Renal cortical epithelial cell (primary cell): ENCODE data around the gene G6PD. TPM values are rescaled to one million over a fixed set of nuclear protein-coding genes. Genes with fewer than 3 reads are reported as not detected.
"Not testable (repeated sequence)": the region's sequence is repeated elsewhere in the genome, so short reads cannot be mapped to it uniquely, and the experiment has no call there.

Experiments used
- DNase-seq: peaks from one replicate; pipeline ENCODE4 v3.0.0-alpha.2; 2011; ENCODE audit warnings: low read depth
- total RNA-seq: library from RNA; depleted of rRNA; stranded (reverse); fragments of >200 nt; gene quantifications from 2 replicates; pipeline ENCODE4 v1.2.3, GENCODE V29; 2014

The G6PD gene
- total RNA-seq = 30.6 and 152 TPM in 2 replicates

- no peak for DNase-seq
Measured at GRCh38 chrX:154546354-154547244, at the start of gene G6PD. Gene G6PD, minus strand, starts transcription at chrX:154546846. Its CDS starts 691 bp downstream, at chrX:154546155.

GRCh38 chrX:154595559-154596249, 49.1 kb upstream of the G6PD start:
- peak; percentile 8 for DNase-seq

- DNase-seq = no peak
Measured at GRCh38 chrX:154594491-154594890, 47.8 kb upstream of the G6PD start.

- DNase-seq = no peak
Measured at GRCh38 chrX:154593201-154593600, 46.6 kb upstream of the G6PD start.

- DNase-seq = no peak
Measured at GRCh38 chrX:154592505-154592904, 45.9 kb upstream of the G6PD start.

- not testable (repeated sequence) for DNase-seq
Measured at GRCh38 chrX:154590415-154590814, 43.8 kb upstream of the G6PD start.

- not testable (repeated sequence) for DNase-seq
Measured at GRCh38 chrX:154584585-154585183, 38.0 kb upstream of the G6PD start, which contains the start of gene CTAG1A. Gene CTAG1A, plus strand, starts transcription at chrX:154585133. Its CDS starts 74 bp downstream, at chrX:154585207.

- DNase-seq = not testable (repeated sequence)
Measured at GRCh38 chrX:154582994-154583393, 36.3 kb upstream of the G6PD start.

GRCh38 chrX:154575076-154575475, 28.4 kb upstream of the G6PD start:
- DNase-seq = not testable (repeated sequence)

GRCh38 chrX:154573061-154573460, 26.4 kb upstream of the G6PD start:
- not testable (repeated sequence) for DNase-seq

GRCh38 chrX:154570361-154570760, 23.7 kb upstream of the G6PD start:
- DNase-seq = not testable (repeated sequence)

- DNase-seq = not testable (repeated sequence)
Measured at GRCh38 chrX:154562295-154562694, 15.6 kb upstream of the G6PD start.

- not testable (repeated sequence) for DNase-seq
Measured at GRCh38 chrX:154560326-154560725, 13.7 kb upstream of the G6PD start.

GRCh38 chrX:154558896-154559295, 12.2 kb upstream of the G6PD start:
- DNase-seq = not testable (repeated sequence)

- not testable (repeated sequence) for DNase-seq
Measured at GRCh38 chrX:154558060-154558690, 11.5 kb upstream of the G6PD start.

- DNase-seq = not testable (repeated sequence)
Measured at GRCh38 chrX:154552112-154552806, 5.6 kb upstream of the G6PD start.

- no peak for DNase-seq
Measured at GRCh38 chrX:154549766-154550165, 3.1 kb upstream of the G6PD start.

GRCh38 chrX:154548028-154548316, 1.3 kb upstream of the G6PD start:
- no peak for DNase-seq

- DNase-seq = peak; percentile 63
Measured at GRCh38 chrX:154547245-154548027, 790 bp upstream of the G6PD start, which contains the start of gene IKBKG. Gene IKBKG, plus strand, starts transcription at chrX:154547620. Its CDS starts 4,383 bp downstream, at chrX:154552003.

- no peak for DNase-seq
Measured at GRCh38 chrX:154545673-154546274, 872 bp downstream of the G6PD start.
